Calu3 (cell line): Measurements from ENCODE around the gene LPGAT1. TPM values are rescaled to one million over a fixed set of nuclear protein-coding genes. Genes with fewer than 3 reads are reported as not detected.

ENCODE experiments used
- BruUV-seq: library from RNA; stranded (reverse); fragments of 400-500 nt; replicated peaks from 2 replicates; lab custom pipeline; 2021; lab: Mats Ljungman, UMichigan
- CTCF ChIA-PET: fragments of 300-600 bp; sonication (Branson Sonifier 250); formaldehyde crosslinking; loops from one replicate; lab custom pipeline; 2022; ENCODE audit warnings: antibody characterized with exemption; lab: Charles Lee
- DNase-seq: peaks from one replicate; pipeline ENCODE4 v3.0.0; 2022
- H3K27ac Mint-ChIP-seq: one replicate; pipeline ENCODE4 v1.8.0; 2022; ENCODE audit warnings: mixed read lengths; ENCODE audit not compliant: unreplicated experiment
- H3K27me3 Mint-ChIP-seq: one replicate; pipeline ENCODE4 v1.8.0; 2022; ENCODE audit warnings: mixed read lengths; ENCODE audit not compliant: unreplicated experiment
- H3K36me3 Mint-ChIP-seq: one replicate; pipeline ENCODE4 v1.8.0; 2022; ENCODE audit warnings: mild to moderate bottlenecking, moderate library complexity, mixed read lengths; ENCODE audit not compliant: insufficient read depth, unreplicated experiment
- H3K4me1 Mint-ChIP-seq: one replicate; pipeline ENCODE4 v1.8.0; 2022; ENCODE audit warnings: mild to moderate bottlenecking, low read depth, mixed read lengths; ENCODE audit not compliant: unreplicated experiment
- H3K4me3 Mint-ChIP-seq: one replicate; pipeline ENCODE4 v1.8.0; 2022; ENCODE audit warnings: mild to moderate bottlenecking, low read depth, moderate library complexity, mixed read lengths; ENCODE audit not compliant: unreplicated experiment
- H3K9me3 Mint-ChIP-seq: one replicate; pipeline ENCODE4 v1.8.0; 2022; ENCODE audit warnings: low read depth, mixed read lengths; ENCODE audit not compliant: unreplicated experiment
- CTCF ChIP-seq: fragments of 200-600 bp; IDR thresholded peaks from one replicate; pipeline ENCODE4 v1.8.0; 2022; ENCODE audit warnings: antibody characterized with exemption; ENCODE audit not compliant: unreplicated experiment
- intact Hi-C: fragments of 100-400 bp; cut with micrococcal nuclease; formaldehyde crosslinking; loops from one replicate; pipeline ENCODE4 v1.10.0; 2022; ENCODE audit not compliant: unreplicated experiment
- total RNA-seq: library from RNA; stranded (reverse); gene quantifications from 2 replicates; pipeline ENCODE4 v1.2.3, GENCODE V29; 2022

The LPGAT1 gene
- total RNA-seq, 1 experiment from 2014 or later, result 67.7 TPM

GRCh38 chr1:211813590-211813989 lies 17.0 kb downstream of the LPGAT1 start:
- CTCF ChIA-PET, result no interaction called here
- TF ChIP-seq CTCF, result no peak
- intact Hi-C loops, result no loop called here
- DNase-seq, result no peak
- H3K4me1 Mint-ChIP-seq, result peaks cover 7% of the 10 kb centered on the region
- BruUV-seq, result no TSS peak
- H3K36me3 Mint-ChIP-seq, result no peaks in the 10 kb centered on the region
- no peaks in the 10 kb centered on the region for H3K27me3 Mint-ChIP-seq
- no peaks in the 10 kb centered on the region for H3K9me3 Mint-ChIP-seq
- H3K27ac Mint-ChIP-seq, result no peak overlapping the region
- no peak overlapping the region for H3K4me3 Mint-ChIP-seq

- DNase-seq, result no peak
- no peaks in the 10 kb centered on the region for H3K36me3 Mint-ChIP-seq
- H3K4me1 Mint-ChIP-seq, result peaks cover 7% of the 10 kb centered on the region
- CTCF ChIA-PET, result no interaction called here
- H3K4me3 Mint-ChIP-seq, result no peak overlapping the region
- TF ChIP-seq CTCF, result no peak
- intact Hi-C loops, result no loop called here
- no peaks in the 10 kb centered on the region for H3K27me3 Mint-ChIP-seq
- no peak overlapping the region for H3K27ac Mint-ChIP-seq
- H3K9me3 Mint-ChIP-seq, result no peaks in the 10 kb centered on the region
- BruUV-seq, result no TSS peak
Observed at GRCh38 chr1:211812584-211812983, 18.0 kb downstream of the LPGAT1 start.

GRCh38 chr1:211811848-211812247 lies 18.7 kb downstream of the LPGAT1 start:
- no TSS peak for BruUV-seq
- Mint-ChIP-seq H3K9me3 (no peaks in the 10 kb centered on the region), H3K36me3 (no peaks in the 10 kb centered on the region), H3K27ac (no peak overlapping the region), H3K27me3 (no peaks in the 10 kb centered on the region), H3K4me1 (peaks cover 7% of the 10 kb centered on the region), H3K4me3 (no peak overlapping the region)
- CTCF ChIA-PET, result interaction anchor here (0.7 kb wide), 1 partner anchor 382 kb away, joined by 3 read pairs; no protein-coding TSS in a partner anchor
- intact Hi-C loops, result no loop called here
- no peak for DNase-seq
- TF ChIP-seq CTCF, result no peak

- TF ChIP-seq CTCF, result no peak
- peaks cover 7% of the 10 kb centered on the region for H3K4me1 Mint-ChIP-seq
- H3K27me3 Mint-ChIP-seq, result no peaks in the 10 kb centered on the region
- no peak overlapping the region for H3K4me3 Mint-ChIP-seq
- CTCF ChIA-PET, result interaction anchor here (0.7 kb wide), 1 partner anchor 382 kb away, joined by 3 read pairs; no protein-coding TSS in a partner anchor
- H3K9me3 Mint-ChIP-seq, result no peaks in the 10 kb centered on the region
- no peak overlapping the region for H3K27ac Mint-ChIP-seq
- no TSS peak for BruUV-seq
- H3K36me3 Mint-ChIP-seq, result no peaks in the 10 kb centered on the region
- intact Hi-C loops, result no loop called here
- no peak for DNase-seq
Observed at GRCh38 chr1:211811126-211811525, 19.4 kb downstream of the LPGAT1 start.
